Measurements from ENCODE around the gene CMYA5. TPM values are rescaled to one million over a fixed set of nuclear protein-coding genes. Genes with fewer than 3 reads are reported as not detected.

The CMYA5 gene
- total RNA-seq, 1 donor from 2014 or later: 0.74 TPM

DNA sequence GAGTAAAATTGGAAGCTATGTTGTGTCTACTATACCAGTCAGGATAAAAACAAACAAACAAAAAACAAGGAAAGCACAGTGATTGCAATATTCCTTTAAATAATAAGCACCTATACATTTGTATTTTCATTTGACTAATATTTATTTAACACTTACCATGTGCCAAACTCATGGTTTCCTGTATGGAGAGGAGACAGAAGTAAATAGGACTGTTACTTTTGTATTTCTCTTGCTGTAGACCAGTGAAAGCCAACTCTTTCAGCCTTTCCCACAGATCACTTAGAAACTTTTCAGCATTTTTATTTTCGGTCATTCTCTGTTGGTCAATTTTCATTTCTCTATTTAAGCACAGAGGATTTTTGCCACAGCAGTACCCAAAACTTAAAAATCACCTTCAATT is 4.5 kb downstream of the CMYA5 start:
- Mint-ChIP-seq H3K4me3 (ENCODE audit: unreplicated experiment) (no peak overlapping the region), H3K4me1 (ENCODE audit: low read depth, unreplicated experiment) (peaks cover 6% of the 10 kb centered on the region), H3K36me3 (ENCODE audit: unreplicated experiment) (peaks cover 4% of the 10 kb centered on the region), H3K9me3 (ENCODE audit: unreplicated experiment) (no peaks in the 10 kb centered on the region), H3K27me3 (ENCODE audit: unreplicated experiment) (no peaks in the 10 kb centered on the region), H3K27ac (ENCODE audit: unreplicated experiment) (no peak overlapping the region)
- DNase-seq: no peak
- TF ChIP-seq CTCF (IDR thresholded peaks at IDR 0.05; ENCODE audit: partially characterized antibody, unreplicated experiment): no peak

- no peaks in the 10 kb centered on the region for H3K27me3 Mint-ChIP-seq (ENCODE audit: unreplicated experiment)
- peaks cover 6% of the 10 kb centered on the region for H3K4me1 Mint-ChIP-seq (ENCODE audit: low read depth, unreplicated experiment)
- H3K36me3 Mint-ChIP-seq (ENCODE audit: unreplicated experiment): peaks cover 4% of the 10 kb centered on the region
- no peak overlapping the region for H3K4me3 Mint-ChIP-seq (ENCODE audit: unreplicated experiment)
- no peak for DNase-seq
- TF ChIP-seq CTCF (IDR thresholded peaks at IDR 0.05; ENCODE audit: partially characterized antibody, unreplicated experiment): no peak
- H3K9me3 Mint-ChIP-seq (ENCODE audit: unreplicated experiment): no peaks in the 10 kb centered on the region
- no peak overlapping the region for H3K27ac Mint-ChIP-seq (ENCODE audit: unreplicated experiment)
Observed at GRCh38 chr5:79694652-79695051, 5.0 kb downstream of the CMYA5 start.

DNA sequence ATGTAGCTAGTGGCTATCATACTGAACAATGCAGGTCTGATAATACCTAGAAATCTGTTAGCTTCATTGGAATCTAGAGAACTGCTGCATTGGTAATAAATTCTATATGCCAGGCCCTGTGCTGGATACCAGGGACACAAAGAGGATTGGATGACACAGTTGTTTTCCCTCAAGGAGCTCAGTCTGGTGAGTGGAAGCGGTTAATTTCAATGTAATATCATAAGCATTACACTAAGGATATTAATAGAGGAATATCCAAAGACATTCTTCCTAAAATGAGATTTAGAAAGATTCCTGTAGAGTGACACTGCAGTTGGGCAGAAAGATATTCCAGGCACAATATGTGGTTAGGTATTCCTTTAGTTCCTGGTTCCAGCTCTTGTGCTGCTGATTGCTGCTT is 5.9 kb downstream of the CMYA5 start:
- Mint-ChIP-seq H3K9me3 (ENCODE audit: unreplicated experiment) (no peaks in the 10 kb centered on the region), H3K27me3 (ENCODE audit: unreplicated experiment) (no peaks in the 10 kb centered on the region), H3K36me3 (ENCODE audit: unreplicated experiment) (peaks cover 4% of the 10 kb centered on the region), H3K4me3 (ENCODE audit: unreplicated experiment) (no peak overlapping the region), H3K4me1 (ENCODE audit: low read depth, unreplicated experiment) (peaks cover 1% of the 10 kb centered on the region), H3K27ac (ENCODE audit: unreplicated experiment) (no peak overlapping the region)
- no peak for DNase-seq
- TF ChIP-seq CTCF (IDR thresholded peaks at IDR 0.05; ENCODE audit: partially characterized antibody, unreplicated experiment): no peak

DNA sequence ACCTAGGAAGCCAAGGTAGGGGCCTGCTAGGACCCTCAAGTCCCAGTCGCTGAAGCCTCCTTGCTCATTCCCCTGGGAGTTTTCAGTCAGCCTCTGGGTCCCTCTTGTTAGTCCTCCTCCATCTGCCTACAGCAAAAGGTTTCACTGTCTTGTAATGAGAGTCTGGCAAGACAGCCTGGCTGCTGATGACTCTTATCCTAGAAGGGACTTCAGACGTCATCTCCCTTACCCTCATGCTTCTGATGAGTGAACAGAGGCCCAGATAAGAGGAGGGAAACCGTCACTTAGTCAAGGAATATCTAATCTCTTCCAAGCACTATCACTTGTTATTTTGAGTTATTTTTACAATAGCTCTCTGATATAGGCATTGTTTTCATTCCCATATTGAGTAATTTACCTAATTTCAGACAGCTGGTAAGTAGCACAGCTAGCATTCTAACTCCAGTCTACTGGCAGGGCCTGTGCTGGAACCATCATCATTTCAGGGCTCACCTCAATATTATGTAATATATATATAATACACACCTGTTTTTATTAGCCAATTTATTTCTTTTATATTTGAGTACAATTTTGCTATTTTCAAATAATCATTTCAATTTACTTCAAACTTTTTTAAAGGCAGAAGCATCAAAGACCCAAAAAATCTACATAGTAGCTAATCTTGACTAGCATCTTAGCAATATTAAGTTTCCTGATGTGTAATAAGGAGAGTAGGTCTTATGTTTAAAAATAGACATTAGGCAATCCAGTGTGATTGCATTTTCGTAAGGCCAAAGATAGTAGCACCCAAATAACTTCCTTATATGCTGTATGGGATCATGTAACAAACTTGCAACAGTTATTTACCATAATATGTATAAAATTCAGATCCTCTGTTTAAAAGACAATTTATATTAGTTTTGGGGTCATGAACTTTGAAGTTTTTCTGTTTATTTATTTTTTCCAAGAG is 7.9 kb downstream of the CMYA5 start:
- H3K9me3 Mint-ChIP-seq (ENCODE audit: unreplicated experiment): no peaks in the 10 kb centered on the region
- no peak for DNase-seq
- H3K4me3 Mint-ChIP-seq (ENCODE audit: unreplicated experiment): no peak overlapping the region
- no peaks in the 10 kb centered on the region for H3K4me1 Mint-ChIP-seq (ENCODE audit: low read depth, unreplicated experiment)
- H3K36me3 Mint-ChIP-seq (ENCODE audit: unreplicated experiment): no peaks in the 10 kb centered on the region
- no peak overlapping the region for H3K27ac Mint-ChIP-seq (ENCODE audit: unreplicated experiment)
- H3K27me3 Mint-ChIP-seq (ENCODE audit: unreplicated experiment): no peaks in the 10 kb centered on the region
- no peak for TF ChIP-seq CTCF (IDR thresholded peaks at IDR 0.05; ENCODE audit: partially characterized antibody, unreplicated experiment)

DNA sequence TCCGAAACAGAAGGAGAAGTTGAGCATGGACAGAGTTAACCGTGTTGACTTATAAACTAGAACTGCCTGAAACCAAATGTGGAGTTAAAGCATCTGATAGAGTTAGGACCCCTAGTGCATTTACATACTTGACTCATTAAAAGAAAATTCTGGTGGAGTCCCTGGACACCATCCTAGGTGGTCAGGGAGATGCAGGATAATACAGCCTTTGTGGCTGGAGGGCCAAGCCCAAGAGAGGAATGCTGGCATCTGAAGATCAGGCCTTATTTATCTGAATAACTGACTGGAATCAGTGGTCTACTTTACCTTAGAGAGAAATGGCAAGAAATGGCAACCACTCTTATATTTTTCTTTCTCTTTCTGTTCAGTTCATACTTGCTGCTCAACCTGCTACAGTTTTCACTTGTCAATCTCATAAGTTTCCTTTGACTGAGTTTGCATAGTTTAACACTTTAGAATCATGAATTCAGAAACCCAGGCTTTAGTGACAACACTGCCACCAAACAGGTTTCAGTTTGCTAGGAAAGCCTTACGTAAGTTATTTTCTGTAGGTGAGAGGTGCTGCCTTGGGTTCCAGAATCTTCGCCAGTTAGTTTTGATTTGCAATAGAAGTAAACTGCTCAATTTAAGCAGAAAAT is 10.2 kb downstream of the CMYA5 start:
- Mint-ChIP-seq H3K27me3 (ENCODE audit: unreplicated experiment) (no peaks in the 10 kb centered on the region), H3K4me1 (ENCODE audit: low read depth, unreplicated experiment) (no peaks in the 10 kb centered on the region), H3K27ac (ENCODE audit: unreplicated experiment) (no peak overlapping the region), H3K9me3 (ENCODE audit: unreplicated experiment) (no peaks in the 10 kb centered on the region), H3K36me3 (ENCODE audit: unreplicated experiment) (no peaks in the 10 kb centered on the region), H3K4me3 (ENCODE audit: unreplicated experiment) (no peak overlapping the region)
- TF ChIP-seq CTCF (IDR thresholded peaks at IDR 0.05; ENCODE audit: partially characterized antibody, unreplicated experiment): no peak
- DNase-seq: no peak

Data from glutamatergic neuron (in vitro differentiated cells).